Suppressor macrophage (primary cell): ENCODE results near the gene AGMO.
A peak's percentile ranks its signal among the peaks of the same experiment; 100 is the strongest.
"Not testable (repeated sequence)": the region's sequence is repeated elsewhere in the genome, so short reads cannot be mapped to it uniquely, and the experiment has no call there.

ENCODE experiments used
- DNase-seq, 4 experiments: peaks; one replicate each; pipeline ENCODE4 v3.0.0-alpha.2; 2020 to 2022

Gene AGMO

GRCh38 chr7:15313361-15313760 is 248.5 kb downstream of the AGMO start:
- no peak for DNase-seq

- DNase-seq, result no peak
Measured at GRCh38 chr7:15309872-15310271, 251.9 kb downstream of the AGMO start.

GRCh38 chr7:15308821-15309220 is 253.0 kb downstream of the AGMO start:
- DNase-seq, result no peak

- DNase-seq, result no peak
Measured at GRCh38 chr7:15306296-15306695, 255.5 kb downstream of the AGMO start.

GRCh38 chr7:15305002-15305600 is 256.7 kb downstream of the AGMO start:
- peak; percentile 27 to 72 (median 56) for DNase-seq

GRCh38 chr7:15303357-15303756 is 258.5 kb downstream of the AGMO start:
- DNase-seq, result no peak

GRCh38 chr7:15300986-15301385 is 260.8 kb downstream of the AGMO start:
- not testable (repeated sequence) for DNase-seq

GRCh38 chr7:15292138-15292537 is 269.7 kb downstream of the AGMO start:
- DNase-seq, result no peak

GRCh38 chr7:15291699-15292098 is 270.1 kb downstream of the AGMO start:
- DNase-seq, result no peak

- no peak for DNase-seq
Measured at GRCh38 chr7:15288741-15289140, 273.1 kb downstream of the AGMO start.

- DNase-seq, result no peak
Measured at GRCh38 chr7:15284396-15284795, 277.4 kb downstream of the AGMO start.

- DNase-seq, result peak in 2 of 4 experiments; percentile 3 to 13
Measured at GRCh38 chr7:15280078-15280733, 281.6 kb downstream of the AGMO start.

GRCh38 chr7:15279640-15280039 is 282.2 kb downstream of the AGMO start:
- no peak for DNase-seq

- no peak for DNase-seq
Measured at GRCh38 chr7:15257689-15258088, 304.1 kb downstream of the AGMO start.

GRCh38 chr7:15252181-15252580 is 309.6 kb downstream of the AGMO start:
- DNase-seq, result no peak

GRCh38 chr7:15248514-15248913 is 313.3 kb downstream of the AGMO start:
- DNase-seq, result no peak

- no peak for DNase-seq
Measured at GRCh38 chr7:15245831-15246230, 316.0 kb downstream of the AGMO start.

- DNase-seq, result peak in 2 of 4 experiments; percentile 26 to 43
Measured at GRCh38 chr7:15239801-15240200, 322.0 kb downstream of the AGMO start.

- DNase-seq, result peak; percentile 8 to 44 (median 24)
Measured at GRCh38 chr7:15236952-15237351, 324.9 kb downstream of the AGMO start.

GRCh38 chr7:15234431-15234830 is 327.4 kb downstream of the AGMO start:
- no peak for DNase-seq

GRCh38 chr7:15228831-15229230 is 333.0 kb downstream of the AGMO start:
- no peak for DNase-seq

GRCh38 chr7:15225981-15226380 is 335.8 kb downstream of the AGMO start:
- no peak for DNase-seq

GRCh38 chr7:15219758-15220157 is 342.1 kb downstream of the AGMO start:
- DNase-seq, result no peak

- DNase-seq, result no peak
Measured at GRCh38 chr7:15218261-15218660, 343.6 kb downstream of the AGMO start.

- no peak for DNase-seq
Measured at GRCh38 chr7:15215616-15216015, 346.2 kb downstream of the AGMO start.
